Fibroblast of lung (primary cell): ENCODE data around the gene ZC3H12A.

Experiments used
- CTCF ChIP-seq, 2 donors: IDR thresholded peaks in 1 of 2; conservative IDR thresholded peaks in 1 of 2; 1 replicate in 1 of 2; 2 replicates in 1 of 2; pipeline ENCODE4 v1.5.1; 2011 to 2012; ENCODE audit warnings: low read length in 2 of 2, control low read depth in 1 of 2, inconsistent platforms in 1 of 2, low read depth in 1 of 2, mild to moderate bottlenecking in 1 of 2
- EZH2 ChIP-seq: IDR thresholded peaks from 2 replicates; pipeline ENCODE4 v1.5.1; 2012; ENCODE audit warnings: low read length, control low read depth, mild to moderate bottlenecking; ENCODE audit errors: missing control alignments

DNA sequence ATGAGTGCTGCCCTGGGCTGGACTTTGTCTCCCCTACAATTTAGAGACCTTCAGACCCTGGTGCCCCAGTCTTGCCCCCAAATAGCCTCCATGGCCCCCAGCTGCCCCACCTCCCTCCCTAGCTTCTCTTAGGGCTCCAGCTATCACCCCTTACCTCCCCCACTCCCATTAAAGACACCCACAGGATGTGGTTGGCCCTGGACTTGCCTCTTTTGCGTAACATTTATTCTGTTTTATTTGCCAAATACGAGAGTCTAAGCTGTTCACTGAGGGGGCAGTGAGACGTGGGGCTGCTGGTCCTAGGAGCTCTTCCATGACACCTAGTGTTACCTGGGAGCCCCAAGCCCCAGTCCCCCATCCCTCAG lies 4.5 kb downstream of the ZC3H12A start:
- no peak for TF ChIP-seq CTCF (conservative IDR thresholded peaks at IDR 0.05 in 1 of 2, IDR thresholded peaks at IDR 0.05 in 1 of 2; ENCODE audit: low read depth in 1 of 2, low read length in 2 of 2)
- no peak for TF ChIP-seq EZH2
